Prostate gland (tissue), 2 donors: Measurements from ENCODE around the gene ARHGEF19. TPM values are rescaled to one million over a fixed set of nuclear protein-coding genes. Genes with fewer than 3 reads are reported as not detected.
A peak's percentile ranks its signal among the peaks of the same experiment; 100 is the strongest.

Experiments used
- DNase-seq: peaks from one replicate; pipeline ENCODE4 v3.0.0-alpha.2; 2019; ENCODE audit warnings: low spot score
- H3K27ac ChIP-seq, 2 donors: fragments of 200-600 bp; sonication (generic); 2 replicates each; pipeline ENCODE4 v1.5.1; 2017 to 2019
- H3K27me3 ChIP-seq: fragments of 200-600 bp; sonication (generic); replicated peaks from 2 replicates; pipeline ENCODE4 v1.5.1; 2019; ENCODE audit not compliant: insufficient read depth
- H3K36me3 ChIP-seq, 2 donors: fragments of 200-600 bp; sonication (generic); 1 replicate in 1 of 2; 2 replicates in 1 of 2; pipeline versions ENCODE4 v1.5.1 to v1.8.1; 2017 to 2019
- H3K4me1 ChIP-seq: fragments of 200-600 bp; sonication (generic); replicated peaks from 2 replicates; pipeline ENCODE4 v1.5.1; 2019
- H3K4me3 ChIP-seq, 2 donors: fragments of 200-600 bp; sonication (generic); 2 replicates each; pipeline ENCODE4 v1.5.1; 2017 to 2019
- H3K9me3 ChIP-seq: fragments of 200-600 bp; sonication (generic); 2 replicates; pipeline ENCODE4 v1.5.1; 2017
- POLR2A ChIP-seq: fragments of 450-650 bp; IDR thresholded peaks from one replicate; pipeline ENCODE4 v1.6.1; 2016; ENCODE audit warnings: antibody characterized with exemption, mild to moderate bottlenecking
- POLR2AphosphoS5 ChIP-seq: sonication (generic); formaldehyde crosslinking; IDR thresholded peaks from one replicate; pipeline ENCODE4 v1.6.1; 2017; ENCODE audit warnings: antibody characterized with exemption
- WGBS: methylation state at CpG from one replicate; pipeline ENCODE4 v1.1.5; 2018; 5-methylcytosine and 5-hydroxymethylcytosine counted together
- intact Hi-C: fragments of 100-400 bp; cut with DNase I; formaldehyde crosslinking; loops from one replicate; pipeline ENCODE4 v1.14.2; 2022
- total RNA-seq, 2 donors: library from RNA; depleted of rRNA; stranded (reverse); fragments of >200 nt; gene quantifications; one replicate each; pipeline ENCODE4 v1.1.0, GENCODE V29; 2016
- TF ChIP-seq, protein P1 (sequence below), 4 experiments: fragments of 200-600 bp in 2 of 4; fragments of 450-650 bp in 2 of 4; sonication (generic) in 2 of 4; IDR thresholded peaks; 1 replicate in 3 of 4; 2 replicates in 1 of 4; pipeline ENCODE4 v1.5.1; 2016 to 2019; ENCODE audit warnings: antibody characterized with exemption in 4 of 4, mild to moderate bottlenecking in 2 of 4, moderate library complexity in 2 of 4

The ARHGEF19 gene
- total RNA-seq, 2 donors from 2014 or later, result 13.1 to 18.8 TPM

DNA sequence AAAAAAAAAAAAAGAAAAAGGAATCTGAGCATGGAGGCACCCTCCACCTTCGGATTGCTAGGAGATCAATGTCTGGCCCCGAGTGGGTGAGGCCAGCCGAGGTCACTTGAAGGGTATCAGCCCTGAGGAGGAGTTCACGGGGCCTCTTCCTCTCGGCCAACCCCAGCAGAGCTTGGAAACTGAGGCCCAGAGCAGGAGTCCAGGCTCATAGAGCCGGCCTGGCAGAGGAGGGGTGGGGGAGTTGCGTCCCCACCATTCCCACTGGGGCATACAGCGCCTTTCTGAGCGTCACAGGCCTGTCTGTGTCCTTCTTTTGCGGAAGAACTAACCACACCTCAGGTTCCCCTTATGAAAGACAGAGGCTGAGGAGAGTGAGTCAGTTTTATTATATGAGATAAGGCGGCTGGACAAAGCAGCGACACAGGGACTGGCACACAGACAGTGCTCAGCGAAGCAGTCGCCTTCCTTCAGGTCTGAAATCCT lies 39.4 kb downstream of the ARHGEF19 start:
- no peak for DNase-seq
- H3K4me1 ChIP-seq, result peaks cover 15% of the 10 kb centered on the region
- H3K36me3 ChIP-seq, result no peaks in the 10 kb centered on the region
- H3K4me3 ChIP-seq, result no peak overlapping the region
- no peaks in the 10 kb centered on the region for H3K27me3 ChIP-seq
- 55% methylated on average over 14 of the region's 14 CpGs for WGBS
- peak overlapping the region; percentile 58 to 79 for H3K27ac ChIP-seq
- intact Hi-C loops, result no loop called here
- H3K9me3 ChIP-seq, result no peaks in the 10 kb centered on the region
- TF ChIP-seq POLR2A, result peak; percentile 28
- TF ChIP-seq, protein P1, sequence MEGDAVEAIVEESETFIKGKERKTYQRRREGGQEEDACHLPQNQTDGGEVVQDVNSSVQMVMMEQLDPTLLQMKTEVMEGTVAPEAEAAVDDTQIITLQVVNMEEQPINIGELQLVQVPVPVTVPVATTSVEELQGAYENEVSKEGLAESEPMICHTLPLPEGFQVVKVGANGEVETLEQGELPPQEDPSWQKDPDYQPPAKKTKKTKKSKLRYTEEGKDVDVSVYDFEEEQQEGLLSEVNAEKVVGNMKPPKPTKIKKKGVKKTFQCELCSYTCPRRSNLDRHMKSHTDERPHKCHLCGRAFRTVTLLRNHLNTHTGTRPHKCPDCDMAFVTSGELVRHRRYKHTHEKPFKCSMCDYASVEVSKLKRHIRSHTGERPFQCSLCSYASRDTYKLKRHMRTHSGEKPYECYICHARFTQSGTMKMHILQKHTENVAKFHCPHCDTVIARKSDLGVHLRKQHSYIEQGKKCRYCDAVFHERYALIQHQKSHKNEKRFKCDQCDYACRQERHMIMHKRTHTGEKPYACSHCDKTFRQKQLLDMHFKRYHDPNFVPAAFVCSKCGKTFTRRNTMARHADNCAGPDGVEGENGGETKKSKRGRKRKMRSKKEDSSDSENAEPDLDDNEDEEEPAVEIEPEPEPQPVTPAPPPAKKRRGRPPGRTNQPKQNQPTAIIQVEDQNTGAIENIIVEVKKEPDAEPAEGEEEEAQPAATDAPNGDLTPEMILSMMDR (IDR thresholded peaks at IDR 0.05), result no peak
- no peak for TF ChIP-seq POLR2AphosphoS5

GRCh38 chr1:16172218-16172830 lies 40.1 kb downstream of the ARHGEF19 start:
- Histone ChIP-seq H3K4me1 (peaks cover 15% of the 10 kb centered on the region), H3K27me3 (no peaks in the 10 kb centered on the region), H3K27ac (no peak overlapping the region), H3K9me3 (no peaks in the 10 kb centered on the region), H3K4me3 (no peak overlapping the region), H3K36me3 (no peaks in the 10 kb centered on the region)
- TF ChIP-seq, protein P1 (IDR thresholded peaks at IDR 0.05), result no peak
- TF ChIP-seq POLR2AphosphoS5 (no peak), POLR2A (no peak)
- no peak for DNase-seq
- intact Hi-C loops, result no loop called here
- 94% methylated on average over 15 of the region's 15 CpGs for WGBS

- intact Hi-C loops, result no loop called here
- no peak overlapping the region for H3K27ac ChIP-seq
- DNase-seq, result no peak
- H3K4me3 ChIP-seq, result no peak overlapping the region
- H3K4me1 ChIP-seq, result peaks cover 15% of the 10 kb centered on the region
- no peak for TF ChIP-seq POLR2A
- TF ChIP-seq POLR2AphosphoS5, result no peak
- TF ChIP-seq, protein P1 (IDR thresholded peaks at IDR 0.05), result no peak
- H3K27me3 ChIP-seq, result no peaks in the 10 kb centered on the region
- no peaks in the 10 kb centered on the region for H3K36me3 ChIP-seq
- WGBS, result 83% methylated on average over 19 of the region's 19 CpGs
- no peaks in the 10 kb centered on the region for H3K9me3 ChIP-seq
Observed at GRCh38 chr1:16171314-16172151, 40.9 kb downstream of the ARHGEF19 start.

- no peak for TF ChIP-seq POLR2AphosphoS5
- TF ChIP-seq, protein P1 (IDR thresholded peaks at IDR 0.05), result no peak
- TF ChIP-seq POLR2A, result no peak
- no peaks in the 10 kb centered on the region for H3K36me3 ChIP-seq
- 97% methylated on average over 3 of the region's 3 CpGs for WGBS
- no peaks in the 10 kb centered on the region for H3K27me3 ChIP-seq
- no peak overlapping the region for H3K27ac ChIP-seq
- H3K9me3 ChIP-seq, result no peaks in the 10 kb centered on the region
- intact Hi-C loops, result no loop called here
- DNase-seq, result no peak
- no peak overlapping the region for H3K4me3 ChIP-seq
- peaks cover 2% of the 10 kb centered on the region for H3K4me1 ChIP-seq
Observed at GRCh38 chr1:16170283-16170673, 42.2 kb downstream of the ARHGEF19 start.
